Measurements from ENCODE around the gene SHISAL1. TPM values are rescaled to one million over a fixed set of nuclear protein-coding genes. Genes with fewer than 3 reads are reported as not detected.

SHISAL1 gene
- total and polyA plus RNA-seq, 10 of the 15 experiments (the other 5 are each of a cell fraction or from before 2014, with no cell fraction given): not detected

DNA sequence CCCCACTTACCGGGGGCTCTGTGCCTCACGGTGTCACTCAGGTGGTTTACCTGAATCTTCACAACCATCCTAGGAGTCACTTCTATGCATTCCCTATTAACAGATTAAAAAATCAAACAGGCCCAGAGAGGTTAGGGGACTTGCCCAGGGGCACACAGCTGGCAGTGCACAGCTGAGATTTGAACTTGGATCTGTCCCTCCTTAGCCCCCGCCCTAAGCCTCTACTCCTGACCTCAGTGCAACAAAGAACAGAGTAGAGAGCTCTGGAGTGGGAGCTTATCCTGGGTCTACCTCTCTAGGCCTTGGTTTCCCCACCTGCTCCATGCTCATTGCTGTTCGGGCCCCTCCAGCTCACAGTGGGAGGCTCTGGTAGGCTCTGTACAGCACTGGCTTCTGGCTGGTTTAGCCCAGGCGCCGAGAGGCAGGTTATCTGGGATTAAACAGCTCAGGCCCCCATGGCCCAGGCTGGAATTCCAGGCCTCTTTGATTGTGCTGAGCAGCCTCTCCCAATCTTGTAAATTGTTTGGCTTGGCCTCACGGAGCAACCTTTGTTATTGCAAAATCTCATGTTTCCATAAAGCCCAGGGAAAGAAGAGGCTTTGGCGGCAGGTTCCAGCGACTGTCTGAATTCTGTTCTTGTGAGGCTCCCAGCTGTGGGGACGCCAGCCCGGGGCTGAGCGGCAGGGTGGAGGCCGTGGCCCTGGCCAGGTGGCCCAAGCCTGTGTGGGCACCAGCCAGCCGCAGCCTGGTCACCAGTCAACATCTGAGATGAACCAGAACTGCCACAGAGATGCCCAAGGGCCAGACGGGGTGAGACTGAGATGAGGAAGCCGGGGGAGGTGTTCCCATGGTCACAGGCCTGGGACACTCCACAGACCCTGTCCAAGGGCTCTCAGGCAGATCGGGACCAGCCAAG is 28.9 kb upstream of the SHISAL1 start (continued):
- TF ChIP-seq, protein P1, sequence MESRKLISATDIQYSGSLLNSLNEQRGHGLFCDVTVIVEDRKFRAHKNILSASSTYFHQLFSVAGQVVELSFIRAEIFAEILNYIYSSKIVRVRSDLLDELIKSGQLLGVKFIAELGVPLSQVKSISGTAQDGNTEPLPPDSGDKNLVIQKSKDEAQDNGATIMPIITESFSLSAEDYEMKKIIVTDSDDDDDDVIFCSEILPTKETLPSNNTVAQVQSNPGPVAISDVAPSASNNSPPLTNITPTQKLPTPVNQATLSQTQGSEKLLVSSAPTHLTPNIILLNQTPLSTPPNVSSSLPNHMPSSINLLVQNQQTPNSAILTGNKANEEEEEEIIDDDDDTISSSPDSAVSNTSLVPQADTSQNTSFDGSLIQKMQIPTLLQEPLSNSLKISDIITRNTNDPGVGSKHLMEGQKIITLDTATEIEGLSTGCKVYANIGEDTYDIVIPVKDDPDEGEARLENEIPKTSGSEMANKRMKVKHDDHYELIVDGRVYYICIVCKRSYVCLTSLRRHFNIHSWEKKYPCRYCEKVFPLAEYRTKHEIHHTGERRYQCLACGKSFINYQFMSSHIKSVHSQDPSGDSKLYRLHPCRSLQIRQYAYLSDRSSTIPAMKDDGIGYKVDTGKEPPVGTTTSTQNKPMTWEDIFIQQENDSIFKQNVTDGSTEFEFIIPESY (IDR thresholded peaks at IDR 0.05): no peak
- TF ChIP-seq YY1 (IDR thresholded peaks at IDR 0.05; ENCODE audit: low read depth, low read length) (no peak), HCFC1 (IDR thresholded peaks at IDR 0.05; ENCODE audit: low read length) (no peak), SMAD5 (IDR thresholded peaks at IDR 0.05; ENCODE audit: low read depth) (no peak), CBFB (IDR thresholded peaks at IDR 0.05; ENCODE audit: low read depth) (no peak), RBBP5 (conservative IDR thresholded peaks at IDR 0.05) (no peak), ATF7 (IDR thresholded peaks at IDR 0.05; ENCODE audit: low read depth) (no peak), NFXL1 (IDR thresholded peaks at IDR 0.05; ENCODE audit: borderline replicate concordance) (no peak)
- TF ChIP-seq, protein P2, sequence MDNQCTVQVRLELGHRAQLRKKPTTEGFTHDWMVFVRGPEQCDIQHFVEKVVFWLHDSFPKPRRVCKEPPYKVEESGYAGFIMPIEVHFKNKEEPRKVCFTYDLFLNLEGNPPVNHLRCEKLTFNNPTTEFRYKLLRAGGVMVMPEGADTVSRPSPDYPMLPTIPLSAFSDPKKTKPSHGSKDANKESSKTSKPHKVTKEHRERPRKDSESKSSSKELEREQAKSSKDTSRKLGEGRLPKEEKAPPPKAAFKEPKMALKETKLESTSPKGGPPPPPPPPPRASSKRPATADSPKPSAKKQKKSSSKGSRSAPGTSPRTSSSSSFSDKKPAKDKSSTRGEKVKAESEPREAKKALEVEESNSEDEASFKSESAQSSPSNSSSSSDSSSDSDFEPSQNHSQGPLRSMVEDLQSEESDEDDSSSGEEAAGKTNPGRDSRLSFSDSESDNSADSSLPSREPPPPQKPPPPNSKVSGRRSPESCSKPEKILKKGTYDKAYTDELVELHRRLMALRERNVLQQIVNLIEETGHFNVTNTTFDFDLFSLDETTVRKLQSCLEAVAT (IDR thresholded peaks at IDR 0.05): no peak

Data from GM12878 (cell line).